ENCODE results near the gene SYNPO2L. TPM values are rescaled to one million over a fixed set of nuclear protein-coding genes. Genes with fewer than 3 reads are reported as not detected.

SYNPO2L gene
- total and polyA plus RNA-seq, 9 of the 15 experiments (the other 6 are each of a cell fraction or from before 2014, with no cell fraction given) = 0.03 to 0.07 TPM; not detected in 7

Other genes with a start within 250 kb of the SYNPO2L start
Only the 7 nearest of the 11 such genes appear.
- gene USP54, start 64.7 kb downstream of the SYNPO2L start, total RNA-seq (2014; rRNA removed) = 13.0 and 13.2 TPM in 2 replicates
- gene USP54, start 64.7 kb downstream of the SYNPO2L start, total RNA-seq (2014; rRNA removed; fragmentation: Illumina TruSeq; extraction: Trizol) = 19.5 and 19.9 TPM in 2 replicates
- gene USP54, start 64.7 kb downstream of the SYNPO2L start, total RNA-seq (2015; rRNA removed; fragmentation: Illumina TruSeq; extraction: Trizol) = 15.6 and 16.9 TPM in 2 replicates
- gene USP54, start 64.7 kb downstream of the SYNPO2L start, total RNA-seq (2021) = 19.6 and 20.7 TPM in 2 replicates
- gene USP54, start 64.7 kb downstream of the SYNPO2L start, polyA plus RNA-seq (2011; rRNA removed) = 36.2 and 40.1 TPM in 2 replicates
- gene USP54, start 64.7 kb downstream of the SYNPO2L start, polyA plus RNA-seq (2014; fragmentation: Illumina TruSeq; extraction: Trizol) = 16.3 and 21.7 TPM in 2 replicates
- gene USP54, start 64.7 kb downstream of the SYNPO2L start, polyA plus RNA-seq (2014; fragmentation: Nextera tagmentation; extraction: Ambion mirVana) = 1 to 10 TPM; 3.8 to 7.6 TPM
- 11.9 and 14.6 TPM in 2 replicates for gene USP54, start 64.7 kb downstream of the SYNPO2L start, polyA plus RNA-seq (2014; rRNA removed)
- not detected in 2 replicates for gene MYOZ1, start 14.6 kb downstream of the SYNPO2L start, total RNA-seq (2014; rRNA removed)
- not detected in 2 replicates for gene MYOZ1, start 14.6 kb downstream of the SYNPO2L start, total RNA-seq (2014; rRNA removed; fragmentation: Illumina TruSeq; extraction: Trizol)
- 0.18 and 0.23 TPM in 2 replicates for gene MYOZ1, start 14.6 kb downstream of the SYNPO2L start, total RNA-seq (2015; rRNA removed; fragmentation: Illumina TruSeq; extraction: Trizol)
- not detected in 2 replicates for gene MYOZ1, start 14.6 kb downstream of the SYNPO2L start, total RNA-seq (2021)
- gene MYOZ1, start 14.6 kb downstream of the SYNPO2L start, polyA plus RNA-seq (2011; rRNA removed) = 0.06 and 0.09 TPM in 2 replicates
- gene MYOZ1, start 14.6 kb downstream of the SYNPO2L start, polyA plus RNA-seq (2014; fragmentation: Illumina TruSeq; extraction: Trizol) = 0.10 TPM in 1 of 2 replicates, not detected in the other
- gene MYOZ1, start 14.6 kb downstream of the SYNPO2L start, polyA plus RNA-seq (2014; fragmentation: Nextera tagmentation; extraction: Ambion mirVana) = under 1 TPM in 1 of 2 experiments, not detected in 1; 0.03 TPM
- gene MYOZ1, start 14.6 kb downstream of the SYNPO2L start, polyA plus RNA-seq (2014; rRNA removed) = 0.09 and 0.11 TPM in 2 replicates
- 1.2 and 3.5 TPM in 2 replicates for gene AGAP5, start 42.1 kb upstream of the SYNPO2L start, total RNA-seq (2014; rRNA removed)
- 3.7 and 5.3 TPM in 2 replicates for gene AGAP5, start 42.1 kb upstream of the SYNPO2L start, total RNA-seq (2014; rRNA removed; fragmentation: Illumina TruSeq; extraction: Trizol)
- 6.1 and 6.2 TPM in 2 replicates for gene AGAP5, start 42.1 kb upstream of the SYNPO2L start, total RNA-seq (2015; rRNA removed; fragmentation: Illumina TruSeq; extraction: Trizol)
- gene AGAP5, start 42.1 kb upstream of the SYNPO2L start, total RNA-seq (2021) = 5.1 and 5.6 TPM in 2 replicates
- 7.5 and 10.1 TPM in 2 replicates for gene AGAP5, start 42.1 kb upstream of the SYNPO2L start, polyA plus RNA-seq (2011; rRNA removed)
- gene AGAP5, start 42.1 kb upstream of the SYNPO2L start, polyA plus RNA-seq (2014; fragmentation: Illumina TruSeq; extraction: Trizol) = 5.4 and 7.0 TPM in 2 replicates
- gene AGAP5, start 42.1 kb upstream of the SYNPO2L start, polyA plus RNA-seq (2014; fragmentation: Nextera tagmentation; extraction: Ambion mirVana) = under 1 TPM; 0.32 to 0.66 TPM
- gene AGAP5, start 42.1 kb upstream of the SYNPO2L start, polyA plus RNA-seq (2014; rRNA removed) = 5.0 and 6.8 TPM in 2 replicates
- gene SEC24C, start 88.3 kb upstream of the SYNPO2L start, total RNA-seq (2014; rRNA removed) = 70.5 and 99.4 TPM in 2 replicates
- gene SEC24C, start 88.3 kb upstream of the SYNPO2L start, total RNA-seq (2014; rRNA removed; fragmentation: Illumina TruSeq; extraction: Trizol) = 48.6 and 48.7 TPM in 2 replicates
- 55.5 and 59.4 TPM in 2 replicates for gene SEC24C, start 88.3 kb upstream of the SYNPO2L start, total RNA-seq (2015; rRNA removed; fragmentation: Illumina TruSeq; extraction: Trizol)
- 103 and 115 TPM in 2 replicates for gene SEC24C, start 88.3 kb upstream of the SYNPO2L start, total RNA-seq (2021)
- 97.4 and 150 TPM in 2 replicates for gene SEC24C, start 88.3 kb upstream of the SYNPO2L start, polyA plus RNA-seq (2011; rRNA removed)
- 108 and 110 TPM in 2 replicates for gene SEC24C, start 88.3 kb upstream of the SYNPO2L start, polyA plus RNA-seq (2014; fragmentation: Illumina TruSeq; extraction: Trizol)
- gene SEC24C, start 88.3 kb upstream of the SYNPO2L start, polyA plus RNA-seq (2014; fragmentation: Nextera tagmentation; extraction: Ambion mirVana) = 10 to 100 TPM; 19.0 to 88.4 TPM
- 64.7 and 68.8 TPM in 2 replicates for gene SEC24C, start 88.3 kb upstream of the SYNPO2L start, polyA plus RNA-seq (2014; rRNA removed)
- 82.9 and 130 TPM in 2 replicates for gene CHCHD1, start 126.0 kb upstream of the SYNPO2L start, total RNA-seq (2014; rRNA removed)
- gene CHCHD1, start 126.0 kb upstream of the SYNPO2L start, total RNA-seq (2014; rRNA removed; fragmentation: Illumina TruSeq; extraction: Trizol) = 68.2 and 79.6 TPM in 2 replicates
- 69.6 and 83.4 TPM in 2 replicates for gene CHCHD1, start 126.0 kb upstream of the SYNPO2L start, total RNA-seq (2015; rRNA removed; fragmentation: Illumina TruSeq; extraction: Trizol)
- gene CHCHD1, start 126.0 kb upstream of the SYNPO2L start, total RNA-seq (2021) = 52.9 and 54.9 TPM in 2 replicates
- gene CHCHD1, start 126.0 kb upstream of the SYNPO2L start, polyA plus RNA-seq (2011; rRNA removed) = 84.9 and 110 TPM in 2 replicates
- 59.5 and 75.0 TPM in 2 replicates for gene CHCHD1, start 126.0 kb upstream of the SYNPO2L start, polyA plus RNA-seq (2014; fragmentation: Illumina TruSeq; extraction: Trizol)
- 100 to 1,000 TPM in 1 of 2 experiments, 10 to 100 TPM in 1; 89.7 to 114 TPM for gene CHCHD1, start 126.0 kb upstream of the SYNPO2L start, polyA plus RNA-seq (2014; fragmentation: Nextera tagmentation; extraction: Ambion mirVana)
- 126 and 135 TPM in 2 replicates for gene CHCHD1, start 126.0 kb upstream of the SYNPO2L start, polyA plus RNA-seq (2014; rRNA removed)
- 21.9 and 34.2 TPM in 2 replicates for gene ZSWIM8, start 129.6 kb upstream of the SYNPO2L start, total RNA-seq (2014; rRNA removed)
- 14.9 and 15.0 TPM in 2 replicates for gene ZSWIM8, start 129.6 kb upstream of the SYNPO2L start, total RNA-seq (2014; rRNA removed; fragmentation: Illumina TruSeq; extraction: Trizol)
- 26.7 and 30.0 TPM in 2 replicates for gene ZSWIM8, start 129.6 kb upstream of the SYNPO2L start, total RNA-seq (2015; rRNA removed; fragmentation: Illumina TruSeq; extraction: Trizol)
- 43.4 and 45.6 TPM in 2 replicates for gene ZSWIM8, start 129.6 kb upstream of the SYNPO2L start, total RNA-seq (2021)
- 35.1 and 76.4 TPM in 2 replicates for gene ZSWIM8, start 129.6 kb upstream of the SYNPO2L start, polyA plus RNA-seq (2011; rRNA removed)
- gene ZSWIM8, start 129.6 kb upstream of the SYNPO2L start, polyA plus RNA-seq (2014; fragmentation: Illumina TruSeq; extraction: Trizol) = 40.7 and 51.3 TPM in 2 replicates
- 1 to 10 TPM; 5.6 to 6.2 TPM for gene ZSWIM8, start 129.6 kb upstream of the SYNPO2L start, polyA plus RNA-seq (2014; fragmentation: Nextera tagmentation; extraction: Ambion mirVana)
- 38.4 and 47.8 TPM in 2 replicates for gene ZSWIM8, start 129.6 kb upstream of the SYNPO2L start, polyA plus RNA-seq (2014; rRNA removed)
- gene NDST2, start 155.6 kb upstream of the SYNPO2L start, total RNA-seq (2014; rRNA removed) = 27.2 and 32.1 TPM in 2 replicates
- 12.5 and 14.7 TPM in 2 replicates for gene NDST2, start 155.6 kb upstream of the SYNPO2L start, total RNA-seq (2014; rRNA removed; fragmentation: Illumina TruSeq; extraction: Trizol)
- 18.2 and 19.6 TPM in 2 replicates for gene NDST2, start 155.6 kb upstream of the SYNPO2L start, total RNA-seq (2015; rRNA removed; fragmentation: Illumina TruSeq; extraction: Trizol)
- 33.9 and 35.7 TPM in 2 replicates for gene NDST2, start 155.6 kb upstream of the SYNPO2L start, total RNA-seq (2021)
- 23.8 and 31.6 TPM in 2 replicates for gene NDST2, start 155.6 kb upstream of the SYNPO2L start, polyA plus RNA-seq (2011; rRNA removed)
- gene NDST2, start 155.6 kb upstream of the SYNPO2L start, polyA plus RNA-seq (2014; fragmentation: Illumina TruSeq; extraction: Trizol) = 22.6 TPM in 2 replicates
- 1 to 10 TPM; 4.7 to 6.3 TPM for gene NDST2, start 155.6 kb upstream of the SYNPO2L start, polyA plus RNA-seq (2014; fragmentation: Nextera tagmentation; extraction: Ambion mirVana)
- 30.5 and 31.4 TPM in 2 replicates for gene NDST2, start 155.6 kb upstream of the SYNPO2L start, polyA plus RNA-seq (2014; rRNA removed)